Stomach (tissue), 4 donors: ENCODE results near the gene DOCK6.

Experiments used
- CTCF ChIP-seq, 7 experiments: fragments of 450-650 bp in 4 of 7; fragments of 200-600 bp in 3 of 7; sonication (generic) in 3 of 7; IDR thresholded peaks; one replicate each; pipeline ENCODE4 v1.5.1; 2016 to 2019; ENCODE audit warnings: antibody characterized with exemption in 7 of 7, control low read depth in 2 of 7, mild to moderate bottlenecking in 1 of 7
- EP300 ChIP-seq: sonication (generic); formaldehyde crosslinking; IDR thresholded peaks from one replicate; pipeline ENCODE4 v1.6.1; 2017; ENCODE audit warnings: antibody characterized with exemption
- POLR2A ChIP-seq, 4 donors: fragments of 450-650 bp; IDR thresholded peaks; one replicate each; pipeline ENCODE4 v1.6.1; 2016; ENCODE audit warnings: antibody characterized with exemption in 4 of 4, control low read depth in 2 of 4, mild to moderate bottlenecking in 1 of 4, moderate library complexity in 1 of 4
- POLR2AphosphoS5 ChIP-seq, 3 donors: sonication (generic); formaldehyde crosslinking; IDR thresholded peaks; one replicate each; pipeline ENCODE4 v1.6.1; 2016; ENCODE audit warnings: antibody characterized with exemption in 3 of 3

- TF ChIP-seq CTCF (IDR thresholded peaks at IDR 0.05) (peak in 2 of 7 experiments; percentile 10 to 49), POLR2A (IDR thresholded peaks at IDR 0.05) (no peak), EP300 (no peak), POLR2AphosphoS5 (IDR thresholded peaks at IDR 0.05) (no peak)
Observed at GRCh38 chr19:11261971-11262839, at the start of gene DOCK6.
